Measurements from ENCODE around the gene ASCL5.

Gene ASCL5

GRCh38 chr1:201136355-201137023, 9.5 kb upstream of the ASCL5 start:
- Histone ChIP-seq H3K27me3 (ENCODE audit: insufficient read depth, low read length) (no peaks in the 10 kb centered on the region), H2BK120ac (ENCODE audit: insufficient read depth, low read length, poor library complexity) (no peak overlapping the region), H3K36me3 (ENCODE audit: control insufficient read depth in 1 of 2, insufficient read depth in 2 of 2, low read length in 2 of 2) (peaks cover 60 to 66% of the 10 kb centered on the region in 2 experiments), H3K14ac (ENCODE audit: low read length) (no peak overlapping the region), H4K91ac (ENCODE audit: low read depth, low read length) (no peak overlapping the region), H3K79me1 (ENCODE audit: low read length) (no peaks in the 10 kb centered on the region), H3K4ac (ENCODE audit: low read depth, low read length) (no peak overlapping the region), H2AFZ (ENCODE audit: insufficient read depth, low read length, poor library complexity) (no peak overlapping the region), H3K9ac (ENCODE audit: low read length) (no peak overlapping the region), H2BK5ac (ENCODE audit: low read depth, low read length, poor library complexity) (no peak overlapping the region), H3K18ac (ENCODE audit: low read length) (no peak overlapping the region), H2AK5ac (ENCODE audit: low read length) (no peak overlapping the region), H4K8ac (ENCODE audit: low read depth, low read length) (no peak overlapping the region), H3K4me3 (ENCODE audit: low read depth, low read length) (no peak overlapping the region), H3K27ac (ENCODE audit: low read depth, low read length) (no peak overlapping the region), H3K4me1 (ENCODE audit: control insufficient read depth in 1 of 2, insufficient read depth in 2 of 2, low read length in 2 of 2) (peaks cover 0 to 3% of the 10 kb centered on the region in 2 experiments), H4K12ac (ENCODE audit: low read depth, low read length) (no peak overlapping the region), H3K9me3 (ENCODE audit: insufficient read depth, low read depth, low read length) (peaks cover 2% of the 10 kb centered on the region), H2BK12ac (ENCODE audit: low read length) (no peak overlapping the region), H3K23ac (ENCODE audit: low read length) (no peak overlapping the region), H3K79me2 (ENCODE audit: control insufficient read depth, insufficient read depth, low read length, poor library complexity) (no peaks in the 10 kb centered on the region), H3K4me2 (ENCODE audit: low read length) (no peak overlapping the region)
- no CpG with 5 or more reads among the region's 8 CpGs for WGBS (ENCODE audit: extremely low coverage, insufficient coverage, insufficient read length)
- DNase-seq: no peak

GRCh38 chr1:201134405-201134804, 7.4 kb upstream of the ASCL5 start:
- Histone ChIP-seq H3K27me3 (ENCODE audit: insufficient read depth, low read length) (no peaks in the 10 kb centered on the region), H3K4ac (ENCODE audit: low read depth, low read length) (no peak overlapping the region), H2AK5ac (ENCODE audit: low read length) (no peak overlapping the region), H3K18ac (ENCODE audit: low read length) (no peak overlapping the region), H4K8ac (ENCODE audit: low read depth, low read length) (no peak overlapping the region), H3K14ac (ENCODE audit: low read length) (no peak overlapping the region), H4K91ac (ENCODE audit: low read depth, low read length) (no peak overlapping the region), H2BK120ac (ENCODE audit: insufficient read depth, low read length, poor library complexity) (no peak overlapping the region), H2BK5ac (ENCODE audit: low read depth, low read length, poor library complexity) (no peak overlapping the region), H3K4me1 (ENCODE audit: control insufficient read depth in 1 of 2, insufficient read depth in 2 of 2, low read length in 2 of 2) (peaks cover 0 to 3% of the 10 kb centered on the region in 2 experiments), H4K12ac (ENCODE audit: low read depth, low read length) (no peak overlapping the region), H3K9ac (ENCODE audit: low read length) (no peak overlapping the region), H3K79me2 (ENCODE audit: control insufficient read depth, insufficient read depth, low read length, poor library complexity) (no peaks in the 10 kb centered on the region), H3K79me1 (ENCODE audit: low read length) (no peaks in the 10 kb centered on the region), H3K9me3 (ENCODE audit: insufficient read depth, low read depth, low read length) (peaks cover 2% of the 10 kb centered on the region), H3K27ac (ENCODE audit: low read depth, low read length) (no peak overlapping the region), H3K4me2 (ENCODE audit: low read length) (no peak overlapping the region), H3K23ac (ENCODE audit: low read length) (no peak overlapping the region), H3K36me3 (ENCODE audit: control insufficient read depth in 1 of 2, insufficient read depth in 2 of 2, low read length in 2 of 2) (peaks cover 40 to 49% of the 10 kb centered on the region in 2 experiments), H2BK12ac (ENCODE audit: low read length) (no peak overlapping the region), H2AFZ (ENCODE audit: insufficient read depth, low read length, poor library complexity) (no peak overlapping the region), H3K4me3 (ENCODE audit: low read depth, low read length) (no peak overlapping the region)
- DNase-seq: no peak
- no CpG with 5 or more reads among the region's 6 CpGs for WGBS (ENCODE audit: extremely low coverage, insufficient coverage, insufficient read length)

GRCh38 chr1:201131398-201131797, 4.4 kb upstream of the ASCL5 start:
- no peak overlapping the region for H3K4me2 ChIP-seq (ENCODE audit: low read length)
- no peaks in the 10 kb centered on the region for H3K9me3 ChIP-seq (ENCODE audit: insufficient read depth, low read depth, low read length)
- H2BK120ac ChIP-seq (ENCODE audit: insufficient read depth, low read length, poor library complexity): no peak overlapping the region
- no peak overlapping the region for H4K8ac ChIP-seq (ENCODE audit: low read depth, low read length)
- H3K4me1 ChIP-seq (ENCODE audit: control insufficient read depth in 1 of 2, insufficient read depth in 2 of 2, low read length in 2 of 2): no peaks in the 10 kb centered on the region
- no peak overlapping the region for H3K18ac ChIP-seq (ENCODE audit: low read length)
- no peak overlapping the region for H4K91ac ChIP-seq (ENCODE audit: low read depth, low read length)
- no peaks in the 10 kb centered on the region for H3K27me3 ChIP-seq (ENCODE audit: insufficient read depth, low read length)
- H3K79me2 ChIP-seq (ENCODE audit: control insufficient read depth, insufficient read depth, low read length, poor library complexity): no peaks in the 10 kb centered on the region
- no peak overlapping the region for H2BK12ac ChIP-seq (ENCODE audit: low read length)
- no peak overlapping the region for H3K14ac ChIP-seq (ENCODE audit: low read length)
- H4K12ac ChIP-seq (ENCODE audit: low read depth, low read length): no peak overlapping the region
- no peak overlapping the region for H3K4me3 ChIP-seq (ENCODE audit: low read depth, low read length)
- no peak overlapping the region for H3K4ac ChIP-seq (ENCODE audit: low read depth, low read length)
- no peak overlapping the region for H3K27ac ChIP-seq (ENCODE audit: low read depth, low read length)
- H2AK5ac ChIP-seq (ENCODE audit: low read length): no peak overlapping the region
- DNase-seq: no peak
- H3K79me1 ChIP-seq (ENCODE audit: low read length): no peaks in the 10 kb centered on the region
- no peak overlapping the region for H3K23ac ChIP-seq (ENCODE audit: low read length)
- peaks cover 21 to 22% of the 10 kb centered on the region in 2 experiments for H3K36me3 ChIP-seq (ENCODE audit: control insufficient read depth in 1 of 2, insufficient read depth in 2 of 2, low read length in 2 of 2)
- WGBS (ENCODE audit: extremely low coverage, insufficient coverage, insufficient read length): no CpG with 5 or more reads among the region's 4 CpGs
- H3K9ac ChIP-seq (ENCODE audit: low read length): no peak overlapping the region
- no peak overlapping the region for H2AFZ ChIP-seq (ENCODE audit: insufficient read depth, low read length, poor library complexity)
- no peak overlapping the region for H2BK5ac ChIP-seq (ENCODE audit: low read depth, low read length, poor library complexity)

GRCh38 chr1:201128962-201129361, 2.0 kb upstream of the ASCL5 start:
- no peak overlapping the region for H3K4ac ChIP-seq (ENCODE audit: low read depth, low read length)
- peaks cover under 1 to 2% of the 10 kb centered on the region in 2 experiments for H3K36me3 ChIP-seq (ENCODE audit: control insufficient read depth in 1 of 2, insufficient read depth in 2 of 2, low read length in 2 of 2)
- H3K4me2 ChIP-seq (ENCODE audit: low read length): no peak overlapping the region
- no peak overlapping the region for H4K91ac ChIP-seq (ENCODE audit: low read depth, low read length)
- no peaks in the 10 kb centered on the region for H3K9me3 ChIP-seq (ENCODE audit: insufficient read depth, low read depth, low read length)
- H2BK12ac ChIP-seq (ENCODE audit: low read length): no peak overlapping the region
- no peak overlapping the region for H4K8ac ChIP-seq (ENCODE audit: low read depth, low read length)
- no peak for DNase-seq
- H3K4me3 ChIP-seq (ENCODE audit: low read depth, low read length): no peak overlapping the region
- H2BK120ac ChIP-seq (ENCODE audit: insufficient read depth, low read length, poor library complexity): no peak overlapping the region
- H3K27me3 ChIP-seq (ENCODE audit: insufficient read depth, low read length): no peaks in the 10 kb centered on the region
- no peak overlapping the region for H3K9ac ChIP-seq (ENCODE audit: low read length)
- no peak overlapping the region for H2AK5ac ChIP-seq (ENCODE audit: low read length)
- H3K4me1 ChIP-seq (ENCODE audit: control insufficient read depth in 1 of 2, insufficient read depth in 2 of 2, low read length in 2 of 2): no peaks in the 10 kb centered on the region
- H4K12ac ChIP-seq (ENCODE audit: low read depth, low read length): no peak overlapping the region
- no peak overlapping the region for H3K18ac ChIP-seq (ENCODE audit: low read length)
- no peaks in the 10 kb centered on the region for H3K79me1 ChIP-seq (ENCODE audit: low read length)
- no peaks in the 10 kb centered on the region for H3K79me2 ChIP-seq (ENCODE audit: control insufficient read depth, insufficient read depth, low read length, poor library complexity)
- no peak overlapping the region for H3K14ac ChIP-seq (ENCODE audit: low read length)
- WGBS (ENCODE audit: extremely low coverage, insufficient coverage, insufficient read length): no CpG with 5 or more reads among the region's 13 CpGs
- H2AFZ ChIP-seq (ENCODE audit: insufficient read depth, low read length, poor library complexity): no peak overlapping the region
- H3K27ac ChIP-seq (ENCODE audit: low read depth, low read length): no peak overlapping the region
- no peak overlapping the region for H3K23ac ChIP-seq (ENCODE audit: low read length)
- H2BK5ac ChIP-seq (ENCODE audit: low read depth, low read length, poor library complexity): no peak overlapping the region
